ENCODE results near the gene NBPF3. TPM values are rescaled to one million over a fixed set of nuclear protein-coding genes. Genes with fewer than 3 reads are reported as not detected.

The NBPF3 gene
- total RNA-seq, 1 donor: 4.8 TPM

GRCh38 chr1:21534146-21534545 lies 94.2 kb downstream of the NBPF3 start:
- DNase-seq (ENCODE audit: low read depth in 2 of 3, low spot score in 2 of 3): no peak

Other genes with a start within 250 kb of the NBPF3 start
- 15.6 TPM for gene ECE1, start 149.7 kb upstream of the NBPF3 start, total RNA-seq
- gene ALPL, start 69.3 kb downstream of the NBPF3 start, total RNA-seq: 0.81 TPM
- 0.27 TPM for gene RAP1GAP, start 229.2 kb downstream of the NBPF3 start, total RNA-seq

Data from hematopoietic multipotent progenitor cell (in vitro differentiated cells).